GM23338 (cell line): ENCODE results near the gene LRP1B.

Experiments
- CTCF ChIP-seq, 2 experiments: fragments of 200-600 bp in 1 of 2; sonication (generic) in 1 of 2; conservative IDR thresholded peaks; 2 replicates each; pipeline versions ENCODE4 v1.5.1 to v1.6.1; 2016 to 2017; ENCODE audit warnings: antibody characterized with exemption in 2 of 2, low read depth in 2 of 2, mild to moderate bottlenecking in 2 of 2, moderate library complexity in 1 of 2
- JUNB ChIP-seq: IDR thresholded peaks from one replicate; pipeline ENCODE4 v1.6.1; 2016; ENCODE audit warnings: antibody characterized with exemption; ENCODE audit not compliant: unreplicated experiment
- POLR2AphosphoS5 ChIP-seq: IDR thresholded peaks from 2 replicates; pipeline ENCODE4 v1.6.1; 2016; ENCODE audit warnings: antibody characterized with exemption, low read depth

- TF ChIP-seq CTCF (conservative IDR thresholded peaks at IDR 0.05; ENCODE audit: low read depth in 2 of 2) (no peak), POLR2AphosphoS5 (no peak), JUNB (no peak)
Measured at GRCh38 chr2:141260911-141261310, 869.9 kb downstream of the LRP1B start.
